SW480 (cell line): ENCODE measurements around the gene SLC12A3.

Experiments
- DNase-seq: peaks from one replicate; pipeline ENCODE4 v3.0.0-alpha.2; 2016; ENCODE audit warnings: low spot score

Gene SLC12A3, protein sequence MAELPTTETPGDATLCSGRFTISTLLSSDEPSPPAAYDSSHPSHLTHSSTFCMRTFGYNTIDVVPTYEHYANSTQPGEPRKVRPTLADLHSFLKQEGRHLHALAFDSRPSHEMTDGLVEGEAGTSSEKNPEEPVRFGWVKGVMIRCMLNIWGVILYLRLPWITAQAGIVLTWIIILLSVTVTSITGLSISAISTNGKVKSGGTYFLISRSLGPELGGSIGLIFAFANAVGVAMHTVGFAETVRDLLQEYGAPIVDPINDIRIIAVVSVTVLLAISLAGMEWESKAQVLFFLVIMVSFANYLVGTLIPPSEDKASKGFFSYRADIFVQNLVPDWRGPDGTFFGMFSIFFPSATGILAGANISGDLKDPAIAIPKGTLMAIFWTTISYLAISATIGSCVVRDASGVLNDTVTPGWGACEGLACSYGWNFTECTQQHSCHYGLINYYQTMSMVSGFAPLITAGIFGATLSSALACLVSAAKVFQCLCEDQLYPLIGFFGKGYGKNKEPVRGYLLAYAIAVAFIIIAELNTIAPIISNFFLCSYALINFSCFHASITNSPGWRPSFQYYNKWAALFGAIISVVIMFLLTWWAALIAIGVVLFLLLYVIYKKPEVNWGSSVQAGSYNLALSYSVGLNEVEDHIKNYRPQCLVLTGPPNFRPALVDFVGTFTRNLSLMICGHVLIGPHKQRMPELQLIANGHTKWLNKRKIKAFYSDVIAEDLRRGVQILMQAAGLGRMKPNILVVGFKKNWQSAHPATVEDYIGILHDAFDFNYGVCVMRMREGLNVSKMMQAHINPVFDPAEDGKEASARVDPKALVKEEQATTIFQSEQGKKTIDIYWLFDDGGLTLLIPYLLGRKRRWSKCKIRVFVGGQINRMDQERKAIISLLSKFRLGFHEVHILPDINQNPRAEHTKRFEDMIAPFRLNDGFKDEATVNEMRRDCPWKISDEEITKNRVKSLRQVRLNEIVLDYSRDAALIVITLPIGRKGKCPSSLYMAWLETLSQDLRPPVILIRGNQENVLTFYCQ

DNA sequence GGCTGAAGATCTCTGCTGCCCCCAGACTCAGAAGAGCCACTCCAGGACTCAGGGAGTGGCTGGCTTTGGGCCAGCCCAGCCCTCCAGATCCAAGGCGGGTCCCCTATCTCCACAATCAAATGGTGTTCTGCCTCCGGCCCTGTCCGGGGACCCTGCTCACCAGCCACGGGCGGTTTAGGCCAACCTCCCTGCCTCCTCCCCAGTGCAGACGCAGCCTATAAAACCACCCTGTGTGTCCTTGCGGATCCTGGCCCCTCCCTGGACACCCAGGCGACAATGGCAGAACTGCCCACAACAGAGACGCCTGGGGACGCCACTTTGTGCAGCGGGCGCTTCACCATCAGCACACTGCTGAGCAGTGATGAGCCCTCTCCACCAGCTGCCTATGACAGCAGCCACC lies at the start of gene SLC12A3:
TSS of gene SLC12A3 (plus strand) at position 248 of the 400 bp plus-strand sequence. CDS start at position 277, 29 bp downstream.
- DNase-seq, result no peak

DNA sequence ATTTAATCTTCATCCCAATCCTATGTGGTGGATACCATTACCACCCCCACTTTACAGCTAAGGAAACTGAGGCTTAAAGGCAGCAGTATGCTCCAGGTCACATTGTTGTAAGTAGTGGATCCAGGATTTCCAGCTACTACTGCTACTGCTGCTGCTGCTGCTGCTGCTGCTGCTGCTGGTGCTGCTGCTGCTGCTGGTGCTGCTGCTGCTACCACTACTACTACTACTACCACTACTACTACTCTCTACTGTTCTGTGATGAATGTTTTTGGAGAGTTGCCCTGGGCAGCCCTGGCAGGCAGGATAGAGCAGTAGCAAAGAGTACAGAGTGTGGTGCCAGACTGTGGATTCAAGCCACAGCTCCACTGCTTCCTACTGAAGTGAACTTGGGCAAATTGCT lies 49.3 kb upstream of the SLC12A3 start:
- no peak for DNase-seq

DNA sequence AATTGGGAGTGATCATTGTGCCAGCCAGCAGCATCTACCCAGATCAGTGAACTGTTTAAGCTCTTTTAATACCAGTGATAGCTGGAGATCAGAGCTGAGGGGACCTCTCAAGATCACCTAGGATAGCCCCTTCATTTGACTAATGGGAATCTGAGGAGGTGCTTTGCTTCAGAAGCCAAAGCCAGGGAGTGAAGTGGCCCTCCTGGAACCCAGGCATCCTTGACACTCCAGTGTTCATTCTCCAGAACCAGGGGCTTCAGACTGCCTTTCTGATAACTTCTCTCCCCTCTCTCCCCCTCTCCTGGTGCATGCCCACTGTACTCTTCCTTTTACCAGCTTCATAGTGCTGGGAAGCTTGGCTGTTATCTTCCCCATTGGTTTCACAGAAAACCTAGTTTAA lies 48.0 kb upstream of the SLC12A3 start:
- no peak for DNase-seq

DNA sequence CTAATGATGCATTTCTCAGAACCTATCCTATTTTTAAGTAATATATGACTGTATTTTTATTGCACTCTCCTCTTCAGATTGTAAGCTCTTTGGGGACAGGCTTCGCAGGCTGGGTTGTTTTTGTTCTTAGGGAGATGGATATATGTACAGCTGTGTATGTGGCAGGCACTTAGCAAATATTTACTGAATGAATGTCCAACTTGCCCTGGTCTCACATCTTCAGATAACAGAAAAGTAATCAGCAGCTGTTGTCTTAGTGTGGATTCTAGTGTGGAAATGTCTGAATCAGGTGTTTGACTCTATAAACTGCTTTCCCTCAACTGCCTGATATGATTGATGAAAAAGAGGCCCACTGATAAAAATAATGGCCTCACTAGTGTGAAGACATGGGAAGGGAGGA lies 47.1 kb upstream of the SLC12A3 start:
- no peak for DNase-seq

DNA sequence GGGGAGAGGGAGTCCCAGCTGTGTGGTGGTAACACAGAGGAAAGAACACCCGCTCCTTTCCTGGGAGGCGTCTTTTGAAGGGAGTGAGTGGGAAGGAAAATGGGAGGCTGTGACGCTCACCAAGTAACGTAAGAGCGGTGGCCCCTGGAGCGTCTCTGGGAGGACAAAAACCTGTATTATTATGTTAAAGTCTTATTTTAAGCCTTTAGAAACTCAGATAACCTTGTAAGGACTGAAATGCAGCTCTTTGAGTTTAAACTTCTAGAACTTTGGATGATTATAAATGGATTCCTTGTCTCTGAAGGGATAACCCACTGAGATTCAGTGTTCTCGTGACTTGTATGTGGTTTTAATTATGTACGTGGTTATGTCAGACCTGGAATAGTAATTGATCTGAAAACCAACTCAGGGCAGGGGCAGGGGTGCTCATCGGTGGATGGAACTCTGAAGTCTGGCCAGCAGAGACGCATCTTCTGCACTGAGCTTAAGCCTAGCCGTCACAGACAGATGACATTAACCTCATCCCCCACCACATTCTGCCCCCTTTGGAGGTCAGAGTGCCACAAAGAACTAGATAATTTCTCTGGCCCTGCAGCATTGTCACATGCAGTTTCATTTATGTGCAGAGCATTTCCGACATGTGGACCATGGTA lies 41.8 kb upstream of the SLC12A3 start:
- no peak for DNase-seq

DNA sequence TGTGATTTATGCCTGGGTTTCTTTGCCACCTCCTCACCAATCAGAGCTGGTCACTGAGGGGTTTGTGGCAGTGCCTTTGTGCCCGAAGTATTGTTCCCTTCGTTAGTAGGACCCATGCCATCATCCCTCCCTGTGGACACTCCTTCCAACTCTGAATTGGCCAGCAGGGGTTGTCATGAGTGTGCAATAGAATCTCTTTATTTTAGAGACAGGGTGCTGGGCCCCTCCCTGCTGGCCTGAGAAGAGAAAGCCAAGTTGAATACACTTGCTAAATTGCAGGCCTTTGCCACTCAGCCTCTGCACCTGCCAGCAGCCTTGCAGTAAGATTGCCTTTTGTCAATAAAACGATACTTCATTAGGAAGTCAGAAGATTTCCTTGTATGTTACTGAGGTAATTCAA lies 40.7 kb upstream of the SLC12A3 start:
- DNase-seq, result no peak

DNA sequence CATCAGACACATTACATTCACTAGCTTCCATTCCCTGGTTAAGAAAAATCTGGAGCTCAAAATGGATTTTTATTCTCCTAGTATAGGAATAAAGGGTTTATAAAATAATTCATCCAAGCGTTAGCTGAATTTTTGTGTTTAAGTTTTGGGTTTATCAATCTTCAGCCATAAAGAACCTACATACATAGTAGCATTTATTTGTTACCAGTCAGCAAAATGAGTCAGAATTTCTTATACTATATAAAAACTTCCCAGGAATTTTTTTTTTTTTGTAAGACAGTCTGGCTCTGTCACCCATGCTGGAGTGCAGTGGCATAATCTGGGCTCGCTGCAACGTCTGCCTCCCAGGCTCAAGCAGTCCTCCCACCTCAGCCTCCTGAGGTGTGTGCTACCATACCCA lies 40.2 kb upstream of the SLC12A3 start:
- DNase-seq, result no peak

DNA sequence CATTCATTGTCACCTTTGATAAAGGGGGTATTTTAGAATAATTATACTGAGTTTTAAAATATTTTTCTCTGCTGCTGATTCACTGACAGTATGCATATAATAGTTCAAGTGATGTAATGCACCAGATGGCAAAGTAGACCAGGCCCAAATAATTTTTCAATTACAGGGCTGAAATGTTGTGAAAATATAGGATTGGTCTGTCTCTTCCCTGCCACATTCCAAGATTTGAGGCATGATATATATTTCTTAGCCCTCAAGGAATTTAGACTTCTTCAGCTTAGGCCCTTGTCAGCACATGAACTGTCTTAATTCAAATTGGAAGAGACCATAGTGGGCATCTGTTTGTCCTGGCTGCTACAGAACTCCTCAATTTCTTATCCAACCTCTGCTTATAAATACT lies 39.2 kb upstream of the SLC12A3 start:
- DNase-seq, result no peak

DNA sequence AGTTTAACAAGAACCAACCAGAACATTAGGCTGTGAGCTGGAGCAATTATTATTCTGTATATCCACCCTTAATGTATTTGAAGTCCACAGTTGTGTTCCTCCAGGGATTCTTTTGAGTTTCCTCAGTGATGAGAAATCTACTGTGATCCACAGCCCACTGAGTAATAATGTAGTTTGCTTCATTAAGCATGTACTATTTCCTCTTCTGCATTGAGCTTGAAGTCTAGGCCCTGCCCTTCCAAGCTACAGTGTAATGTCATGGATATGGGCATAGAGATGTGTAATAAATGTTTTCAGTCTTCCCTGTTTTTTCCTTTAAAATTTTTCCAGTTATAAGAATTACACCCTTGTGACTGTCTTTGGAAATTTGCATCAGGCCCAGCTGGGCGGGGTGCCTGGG lies 36.4 kb upstream of the SLC12A3 start:
- no peak for DNase-seq

DNA sequence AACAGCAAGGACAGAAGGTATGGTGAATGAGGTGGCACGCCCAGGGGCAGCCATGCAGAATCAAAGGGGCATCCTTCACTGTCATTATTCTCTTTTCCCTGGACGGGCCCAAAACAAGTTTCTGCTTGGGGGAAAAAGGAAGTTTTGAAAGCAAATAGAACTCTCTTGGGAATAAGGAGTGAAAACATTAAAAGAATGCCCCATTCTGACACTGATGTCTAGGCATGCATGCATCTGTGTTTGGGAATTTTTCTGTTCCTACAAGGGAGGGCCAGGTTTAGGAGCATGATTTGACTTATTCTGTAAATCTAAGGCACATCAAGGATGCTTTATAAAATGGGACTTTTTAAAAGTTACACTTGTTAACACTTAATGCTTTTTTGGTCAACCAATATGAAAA lies 34.3 kb upstream of the SLC12A3 start:
- DNase-seq, result no peak

DNA sequence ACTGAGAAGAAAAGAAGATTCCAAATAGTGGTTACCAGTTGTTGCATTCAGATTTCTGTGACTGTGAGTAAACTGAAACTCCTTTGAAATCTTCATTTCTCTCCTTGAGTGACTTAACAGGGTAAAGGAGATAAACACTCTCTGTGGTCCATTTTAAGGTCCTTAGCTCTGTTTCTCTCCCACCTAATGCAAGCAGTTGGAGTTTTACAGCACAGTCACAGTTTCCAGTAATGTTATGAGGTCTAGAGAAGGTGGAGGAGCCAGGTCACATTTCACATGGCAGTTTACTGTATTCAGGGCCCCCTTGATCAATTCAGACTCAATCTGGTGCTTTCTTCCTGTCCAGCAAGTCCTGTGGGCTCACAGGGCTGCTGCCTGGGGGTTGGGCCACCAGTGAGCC lies 32.2 kb upstream of the SLC12A3 start:
- DNase-seq, result no peak

DNA sequence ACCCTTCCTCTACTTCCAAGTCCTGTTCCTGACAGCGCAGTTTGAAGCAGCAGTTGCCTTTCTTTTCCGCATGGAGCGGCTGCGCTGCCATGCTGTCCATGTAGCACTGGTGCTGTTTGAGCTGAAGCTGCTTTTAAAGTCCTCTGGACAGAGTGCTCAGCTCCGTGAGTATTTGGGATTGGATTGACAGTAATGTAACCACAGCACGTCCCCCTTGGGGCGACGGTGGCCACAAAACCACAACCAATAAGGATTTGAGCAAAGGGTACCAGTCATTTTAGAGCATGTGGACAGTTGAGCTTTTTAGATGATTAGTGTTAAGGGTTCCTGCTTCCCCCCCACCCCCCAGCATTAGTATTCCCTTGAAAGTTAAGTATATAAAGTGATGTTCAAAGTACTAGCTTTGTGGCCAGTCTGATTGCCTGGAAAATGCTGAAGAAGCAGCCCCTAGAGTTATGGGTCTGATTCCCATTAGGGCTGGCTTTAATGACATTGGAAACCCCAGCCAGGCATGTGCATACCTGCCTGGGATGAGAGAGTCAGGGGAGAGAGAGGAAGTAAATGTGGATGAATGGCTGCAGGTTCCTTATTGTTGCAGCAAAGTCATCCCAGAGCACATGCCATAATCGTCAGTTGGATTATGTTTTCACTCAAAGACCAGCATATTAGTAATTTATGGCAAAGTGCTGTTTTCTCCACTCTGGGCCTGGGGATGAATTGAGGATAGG lies 31.6 kb upstream of the SLC12A3 start:
- DNase-seq, result no peak

DNA sequence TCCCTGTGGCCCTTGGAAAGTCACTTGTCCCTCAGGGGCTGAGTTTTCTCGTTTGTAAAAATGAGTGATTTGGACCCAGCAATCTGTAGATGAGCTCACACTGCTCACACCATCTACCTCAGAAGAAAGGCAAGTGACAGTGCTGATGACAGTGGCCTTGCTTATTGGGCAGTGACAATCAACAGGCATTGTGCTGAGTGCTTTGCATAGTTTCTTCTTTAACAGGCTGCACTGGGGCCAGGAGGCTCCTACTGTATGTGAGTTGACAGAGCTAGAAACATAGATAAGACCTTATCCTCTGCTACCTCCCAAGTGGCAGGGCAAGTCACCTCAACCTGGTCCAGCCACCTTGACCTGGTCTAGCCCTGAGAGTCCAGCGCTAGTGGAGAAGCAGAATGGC lies 29.7 kb upstream of the SLC12A3 start:
- no peak for DNase-seq

DNA sequence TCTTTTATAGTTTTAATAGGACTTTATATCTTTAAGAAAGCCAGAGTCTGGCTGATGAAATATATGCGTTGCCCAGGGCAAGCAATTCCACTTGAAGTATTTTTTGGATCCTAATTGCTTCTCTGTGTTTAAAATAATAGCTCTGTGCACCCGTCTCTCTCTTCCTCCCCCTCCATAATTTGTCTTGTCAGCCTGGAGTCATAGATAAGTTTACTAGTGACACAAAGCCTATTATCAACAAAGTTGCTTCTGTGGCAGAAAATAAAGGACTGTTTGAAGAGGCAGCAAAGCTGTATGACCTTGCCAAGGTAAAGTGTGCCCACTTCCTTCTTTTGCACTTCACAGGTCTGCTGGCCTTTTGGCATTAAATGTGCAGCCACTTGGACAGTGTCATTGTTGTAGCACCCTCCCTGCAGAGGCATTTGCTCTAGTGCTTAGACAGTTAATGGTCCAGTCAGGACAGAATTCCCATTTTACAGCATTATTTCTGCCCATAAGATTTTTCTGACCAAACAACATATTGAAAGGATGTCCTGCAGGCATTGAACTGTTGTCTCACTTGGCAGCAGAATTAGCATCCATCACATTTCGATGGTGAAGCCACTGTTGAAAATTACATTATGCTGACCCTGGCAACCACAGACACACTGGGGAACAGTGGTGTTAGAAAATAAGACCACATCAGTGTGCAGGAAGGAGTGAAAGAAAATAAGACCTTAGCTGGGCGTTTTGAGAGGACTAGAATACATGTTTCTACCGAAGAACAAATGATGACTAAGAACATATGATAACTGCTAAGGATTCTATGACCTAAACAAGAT lies 28.4 kb upstream of the SLC12A3 start:
- DNase-seq, result no peak

DNA sequence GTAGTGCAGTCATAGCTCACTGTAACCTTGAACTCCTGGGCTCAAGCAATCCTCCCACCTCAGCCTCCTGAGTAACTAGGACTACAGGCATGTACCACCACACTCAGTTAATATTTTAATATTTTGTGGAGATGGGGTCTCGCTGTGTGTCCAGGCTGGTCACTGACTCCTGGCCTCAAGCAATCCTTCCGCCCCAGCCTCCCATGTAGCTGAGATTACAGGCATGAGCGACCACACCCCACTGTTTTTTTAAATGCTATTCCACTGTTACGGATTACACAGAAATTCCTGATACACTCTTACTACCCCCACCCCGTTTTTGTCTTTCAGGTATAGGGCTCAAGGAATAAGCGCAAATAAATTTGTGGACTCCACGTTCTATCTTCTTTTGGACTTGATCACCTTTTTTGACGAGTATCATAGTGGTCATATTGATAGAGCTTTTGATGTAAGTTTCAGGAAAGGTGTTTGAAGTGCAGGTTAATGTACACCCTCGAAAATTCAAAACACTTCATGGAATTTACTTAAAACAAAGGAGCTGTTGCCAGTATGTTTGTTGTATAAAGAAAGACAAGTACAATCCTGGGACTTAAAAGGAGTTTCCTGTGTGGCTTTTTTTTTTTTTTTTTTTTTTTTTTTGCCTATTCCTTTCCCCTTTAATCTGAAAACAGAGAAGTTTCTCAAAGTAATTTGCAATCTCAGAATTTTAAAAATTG lies 26.2 kb upstream of the SLC12A3 start:
- no peak for DNase-seq

DNA sequence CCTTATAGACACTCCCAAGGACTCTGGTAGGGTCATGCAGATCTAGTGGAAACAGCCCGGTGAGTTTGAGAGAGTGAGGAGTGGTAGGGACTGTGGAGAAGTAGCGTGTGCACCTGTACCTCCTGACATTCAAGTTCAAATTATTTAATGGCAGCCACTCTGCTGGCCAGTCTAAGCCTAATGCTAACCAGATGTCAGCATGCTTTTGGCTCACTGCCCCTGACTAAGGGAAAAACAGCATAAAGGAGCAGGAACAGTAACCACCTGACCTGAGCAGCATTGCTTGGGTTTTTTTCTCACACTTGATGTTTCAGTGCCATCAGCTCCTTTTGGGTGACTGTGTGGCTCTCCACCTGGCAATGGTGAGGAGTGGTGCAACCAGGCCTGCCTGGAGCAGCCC lies 23.8 kb upstream of the SLC12A3 start:
- no peak for DNase-seq

DNA sequence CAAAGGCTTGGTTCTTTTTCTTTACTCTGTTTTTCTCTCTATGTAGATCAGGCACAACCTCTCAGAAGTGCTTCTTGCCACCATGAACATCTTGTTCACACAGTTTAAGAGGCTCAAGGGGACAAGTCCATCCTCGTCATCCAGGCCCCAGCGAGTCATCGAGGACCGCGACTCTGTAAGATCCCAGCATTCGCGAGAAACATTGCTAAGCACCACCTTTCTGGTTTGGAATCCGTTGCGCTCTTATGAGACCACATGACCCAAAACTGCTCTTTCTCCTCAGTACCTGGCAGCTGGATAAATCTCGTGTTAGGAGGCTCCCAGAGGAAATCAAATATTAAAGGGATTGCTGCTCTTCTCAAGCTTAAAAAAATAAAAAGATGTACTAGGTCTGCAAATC lies 23.3 kb upstream of the SLC12A3 start:
- DNase-seq, result no peak

DNA sequence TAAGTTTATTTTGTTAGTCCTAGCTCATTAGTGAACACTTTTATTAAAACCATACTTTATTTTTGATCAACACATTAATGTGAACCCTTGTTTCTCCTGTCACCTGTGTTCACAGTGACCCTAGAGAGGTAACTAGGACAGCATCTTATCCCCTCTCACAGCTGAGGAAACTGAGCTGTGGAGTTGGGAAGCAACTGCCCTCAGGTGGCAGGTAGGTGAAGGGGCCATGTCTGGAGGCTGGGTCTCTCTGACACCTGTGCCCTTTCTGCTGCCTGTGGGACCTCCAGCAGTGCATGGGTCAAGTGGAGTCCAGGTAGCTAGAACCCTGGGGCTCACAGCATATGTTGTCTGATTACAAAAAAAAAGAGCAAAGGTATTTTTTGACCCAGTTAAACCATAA lies 22.9 kb upstream of the SLC12A3 start:
- DNase-seq, result no peak

DNA sequence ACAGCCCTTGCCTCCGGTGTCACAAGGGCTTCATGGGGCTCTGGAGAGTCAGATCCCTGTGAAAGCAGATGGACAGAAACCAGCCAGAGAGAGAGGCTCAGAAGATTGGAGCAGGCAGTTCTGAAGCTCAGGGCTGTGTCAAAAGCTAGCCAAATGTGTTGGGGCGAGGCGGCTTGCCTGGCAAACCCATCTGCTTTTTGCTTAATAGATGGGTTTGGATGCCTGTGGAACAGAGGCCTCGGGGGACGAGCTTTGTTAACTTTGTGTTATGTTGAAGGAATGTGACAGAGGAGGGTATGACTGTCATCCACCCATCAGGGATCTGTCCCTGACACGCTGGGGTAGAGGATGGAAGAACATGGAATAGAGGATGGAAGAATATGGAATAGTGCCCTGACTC lies 21.0 kb upstream of the SLC12A3 start:
- DNase-seq, result no peak

DNA sequence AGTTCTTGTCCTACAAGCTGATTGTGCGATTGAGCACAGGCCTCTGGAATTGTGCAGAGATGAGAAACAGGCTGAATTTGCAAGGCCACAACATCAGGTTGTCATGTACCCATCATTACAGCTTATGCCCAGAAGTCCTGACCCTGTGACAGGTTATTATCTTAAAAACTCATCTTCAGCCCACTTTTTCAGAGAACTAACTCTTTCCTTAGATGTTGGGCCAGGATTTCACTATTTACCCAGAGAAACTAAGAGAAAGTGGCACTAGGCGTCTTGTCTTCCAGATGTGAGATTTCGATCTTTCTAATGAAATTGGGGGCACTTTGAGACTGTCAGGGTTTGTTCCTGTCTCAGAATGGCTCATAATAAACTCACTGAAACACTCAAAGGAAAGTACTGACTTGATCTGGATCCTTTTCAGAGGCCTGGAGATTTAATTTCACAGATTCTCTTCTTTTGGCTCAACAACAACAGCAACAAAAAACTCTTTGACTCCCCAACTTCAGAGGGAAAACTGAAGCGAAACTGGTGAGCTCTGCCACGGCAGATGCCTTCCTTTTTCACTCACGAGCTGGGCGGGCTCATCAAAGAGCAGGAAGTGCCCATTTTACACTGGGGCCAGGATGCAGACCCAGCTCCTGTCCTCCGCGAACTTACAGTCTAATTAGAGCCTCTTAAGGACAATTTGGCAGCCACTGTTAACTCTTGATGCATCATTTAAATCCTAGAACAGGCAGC lies 17.7 kb upstream of the SLC12A3 start:
- DNase-seq, result no peak
